Right forelimb (tissue), 1 donor: ENCODE data around the gene SP140L.
"Not testable (repeated sequence)": the region's sequence is repeated elsewhere in the genome, so short reads cannot be mapped to it uniquely, and the experiment has no call there.

Source experiments
- DNase-seq: peaks from one replicate; pipeline ENCODE4 v3.0.0-alpha.2; 2018

The SP140L gene

GRCh38 chr2:230324503-230324902 is 2.5 kb upstream of the SP140L start:
- DNase-seq = no peak

- no peak for DNase-seq
Measured at GRCh38 chr2:230325316-230326243, 1.4 kb upstream of the SP140L start.

- DNase-seq = no peak
Measured at GRCh38 chr2:230327418-230328154, 593 bp downstream of the SP140L start.

- DNase-seq = no peak
Measured at GRCh38 chr2:230328155-230328458, 1.1 kb downstream of the SP140L start.

- no peak for DNase-seq
Measured at GRCh38 chr2:230329946-230330605, 3.1 kb downstream of the SP140L start.

GRCh38 chr2:230330725-230331124 is 3.7 kb downstream of the SP140L start:
- DNase-seq = no peak

- no peak for DNase-seq
Measured at GRCh38 chr2:230335461-230335863, 8.5 kb downstream of the SP140L start.

- DNase-seq = no peak
Measured at GRCh38 chr2:230335864-230336506, 9.0 kb downstream of the SP140L start.

GRCh38 chr2:230341936-230342528 is 15.0 kb downstream of the SP140L start:
- DNase-seq = not testable (repeated sequence)

- not testable (repeated sequence) for DNase-seq
Measured at GRCh38 chr2:230343041-230343624, 16.1 kb downstream of the SP140L start.

- DNase-seq = no peak
Measured at GRCh38 chr2:230343747-230344146, 16.8 kb downstream of the SP140L start.

- DNase-seq = no peak
Measured at GRCh38 chr2:230346465-230346864, 19.5 kb downstream of the SP140L start.

GRCh38 chr2:230346921-230347533 is 20.0 kb downstream of the SP140L start:
- DNase-seq = no peak

GRCh38 chr2:230347659-230348305 is 20.8 kb downstream of the SP140L start:
- no peak for DNase-seq

- no peak for DNase-seq
Measured at GRCh38 chr2:230348787-230349186, 21.8 kb downstream of the SP140L start.

- DNase-seq = no peak
Measured at GRCh38 chr2:230356084-230356483, 29.1 kb downstream of the SP140L start.

- no peak for DNase-seq
Measured at GRCh38 chr2:230358305-230358704, 31.3 kb downstream of the SP140L start.

GRCh38 chr2:230360028-230360427 is 33.0 kb downstream of the SP140L start:
- DNase-seq = no peak

- no peak for DNase-seq
Measured at GRCh38 chr2:230362030-230362691, 35.2 kb downstream of the SP140L start.

- DNase-seq = no peak
Measured at GRCh38 chr2:230382108-230382507, 55.1 kb downstream of the SP140L start.

GRCh38 chr2:230383453-230383852 is 56.5 kb downstream of the SP140L start:
- no peak for DNase-seq
